GM12878 (cell line): ENCODE measurements around the gene NIBAN1. TPM values are rescaled to one million over a fixed set of nuclear protein-coding genes. Genes with fewer than 3 reads are reported as not detected.

Experiments used
- ATAC-seq: fragments of 200-7000 bp; cut with Tn5 transposase; 3 replicates; pipeline ENCODE4 v1.9.1; 2020; ENCODE audit warnings: mild to moderate bottlenecking, moderate library complexity
- BruUV-seq: library from RNA; stranded (reverse); fragments of 400-500 nt; replicated peaks from 2 replicates; lab custom pipeline; 2021; lab: Mats Ljungman, UMichigan
- CTCF ChIA-PET: fragments of 300-600 bp; sonication (Branson Sonifier 250); formaldehyde crosslinking; extraction: SDS; loops from one replicate; lab custom pipeline; 2021; ENCODE audit warnings: inconsistent platforms; lab: Yijun Ruan, JAX
- POLR2A ChIA-PET: fragments of 350-600 bp; formaldehyde crosslinking; extraction: SDS; loops from one replicate; lab custom pipeline; 2021; ENCODE audit warnings: inconsistent platforms; lab: Charles Lee
- RAD21 ChIA-PET: fragments of 300-600 bp; sonication (Branson Sonifier 250); formaldehyde crosslinking; loops from one replicate; lab custom pipeline; 2023; ENCODE audit warnings: antibody characterized with exemption; ENCODE audit not compliant: unreplicated experiment; lab: Charles Lee
- SMC1A ChIA-PET: fragments of 300-600 bp; sonication (Branson Sonifier 250); formaldehyde crosslinking; loops from one replicate; lab custom pipeline; 2023; ENCODE audit not compliant: unreplicated experiment, uncharacterized antibody; lab: Charles Lee
- DNase-seq: peaks from one replicate; pipeline ENCODE4 v3.0.0-alpha.2; 2011; ENCODE audit warnings: low read depth, low spot score
- FAIRE-seq: peaks from 3 replicates; lab custom pipeline; 2011; peaks lifted over from hg19 to GRCh38; lab: Jason Lieb, UNC
- H2AFZ ChIP-seq: 2 replicates; pipeline ENCODE4 v1.6.0; 2011; ENCODE audit warnings: low read depth, low read length, control low read depth; ENCODE audit not compliant: control insufficient read depth
- H3K27ac ChIP-seq: 2 replicates; pipeline ENCODE4 v1.5.1; 2011; ENCODE audit warnings: control low read depth; ENCODE audit not compliant: control insufficient read depth, insufficient read depth
- H3K27me3 ChIP-seq, 2 experiments: replicated peaks in 1 of 2; 2 replicates each; pipeline versions ENCODE4 v1.6.0 to v1.6.1; 2011; ENCODE audit warnings: low read length in 1 of 2; ENCODE audit not compliant: control insufficient read depth in 2 of 2, insufficient read depth in 2 of 2
- H3K36me3 ChIP-seq, 2 experiments: 2 replicates each; pipeline ENCODE4 v1.5.1; 2011; ENCODE audit warnings: low read length in 1 of 2; ENCODE audit not compliant: control insufficient read depth in 2 of 2, insufficient read depth in 2 of 2
- H3K4me1 ChIP-seq: 2 replicates; pipeline ENCODE4 v1.6.1; 2011; ENCODE audit warnings: mild to moderate bottlenecking, low read length, moderate library complexity, mixed read lengths; ENCODE audit not compliant: control insufficient read depth, insufficient read depth
- H3K4me2 ChIP-seq: 2 replicates; pipeline ENCODE4 v1.6.0; 2011; ENCODE audit warnings: control low read depth; ENCODE audit not compliant: control insufficient read depth, insufficient read depth
- H3K4me3 ChIP-seq: fragments of 200-600 bp; sonication (generic); 2 replicates; pipeline ENCODE4 v1.5.1; 2016
- H3K79me2 ChIP-seq: 2 replicates; pipeline ENCODE4 v1.6.0; 2011; ENCODE audit warnings: low read length; ENCODE audit not compliant: control insufficient read depth, insufficient read depth
- H3K9ac ChIP-seq: 2 replicates; pipeline ENCODE4 v1.8.0; 2011; ENCODE audit warnings: low read length, control low read depth, mixed read lengths; ENCODE audit not compliant: control insufficient read depth, insufficient read depth
- H3K9me3 ChIP-seq: replicated peaks from 3 replicates; pipeline ENCODE4 v1.5.1; 2011; ENCODE audit warnings: mild to moderate bottlenecking, low read length; ENCODE audit not compliant: control insufficient read depth, insufficient read depth
- H4K20me1 ChIP-seq: 2 replicates; pipeline ENCODE4 v1.6.0; 2011; ENCODE audit not compliant: control insufficient read depth, insufficient read depth
- ASH2L ChIP-seq: fragments of 300-600, 200-600 bp; sonication (generic); IDR thresholded peaks from 2 replicates; pipeline ENCODE4 v1.6.1; 2017; ENCODE audit warnings: low read depth, mild to moderate bottlenecking, borderline replicate concordance
- BACH1 ChIP-seq: fragments of 450-650 bp; IDR thresholded peaks from 2 replicates; pipeline ENCODE4 v1.6.1; 2017; ENCODE audit warnings: mild to moderate bottlenecking, borderline replicate concordance
- IRF4 ChIP-seq: IDR thresholded peaks from 2 replicates; pipeline ENCODE4 v1.6.1; 2011; ENCODE audit warnings: low read depth, low read length
- KAT2A ChIP-seq: conservative IDR thresholded peaks from 2 replicates; pipeline ENCODE4 v1.6.1; 2011; ENCODE audit warnings: low read depth, low read length; ENCODE audit not compliant: control insufficient read depth
- MYC ChIP-seq: IDR thresholded peaks from 2 replicates; pipeline ENCODE4 v1.6.1; 2011; ENCODE audit warnings: mild to moderate bottlenecking, low read length, moderate library complexity, inconsistent platforms; ENCODE audit not compliant: insufficient read depth, insufficient replicate concordance, insufficient read length, severe bottlenecking
- PAX5 ChIP-seq: IDR thresholded peaks from 2 replicates; pipeline ENCODE4 v1.6.1; 2011; ENCODE audit warnings: low read depth, low read length, borderline replicate concordance
- PAX8 ChIP-seq: fragments of 450-650 bp; IDR thresholded peaks from 2 replicates; pipeline ENCODE4 v1.6.1; 2017; ENCODE audit warnings: mild to moderate bottlenecking, moderate library complexity
- RAD21 ChIP-seq: IDR thresholded peaks from 2 replicates; pipeline ENCODE4 v1.6.1; 2011; ENCODE audit warnings: mild to moderate bottlenecking, low read depth, low read length, moderate library complexity; ENCODE audit not compliant: insufficient read depth
- SPI1 ChIP-seq: IDR thresholded peaks from 2 replicates; pipeline ENCODE4 v1.6.1; 2011; ENCODE audit warnings: low read depth, mild to moderate bottlenecking, low read length, moderate library complexity, borderline replicate concordance; ENCODE audit not compliant: insufficient read depth
- SUPT20H ChIP-seq: IDR thresholded peaks from 2 replicates; pipeline ENCODE4 v1.6.1; 2011; ENCODE audit warnings: low read depth, mild to moderate bottlenecking, low read length, moderate library complexity, borderline replicate concordance; ENCODE audit not compliant: control insufficient read depth
- TARDBP ChIP-seq: IDR thresholded peaks from 2 replicates; pipeline ENCODE4 v1.6.1; 2016; ENCODE audit warnings: borderline replicate concordance
- TCF12 ChIP-seq: IDR thresholded peaks from 2 replicates; pipeline ENCODE4 v1.6.1; 2011; ENCODE audit warnings: low read depth, mild to moderate bottlenecking, low read length
- YY1 ChIP-seq: IDR thresholded peaks from 2 replicates; pipeline ENCODE4 v1.6.1; 2011; ENCODE audit warnings: low read depth, mild to moderate bottlenecking, low read length
- ZBTB4 ChIP-seq: fragments of 450-650 bp; formaldehyde crosslinking; IDR thresholded peaks from 2 replicates; pipeline ENCODE4 v1.4.0; 2022; ENCODE audit warnings: mild to moderate bottlenecking, moderate library complexity
- WGBS: methylation state at CpG from one replicate; pipeline ENCODE4 v1.1.6; 2016; ENCODE audit warnings: low lambda C conversion rate; ENCODE audit not compliant: insufficient replicate concordance, insufficient coverage; ENCODE audit errors: missing lambda C conversion rate; 5-methylcytosine and 5-hydroxymethylcytosine counted together
- in situ Hi-C: fragments of 300-500 bp; cut with MboI; formaldehyde crosslinking; loops from 9 replicates; pipeline ENCODE4 v1.14.3; 2018; ENCODE audit warnings: mixed read lengths
- intact Hi-C: fragments of 100-400 bp; cut with micrococcal nuclease; formaldehyde crosslinking; loops from one replicate; pipeline ENCODE4 v1.14.2; 2022; ENCODE audit not compliant: unreplicated experiment
- polyA plus RNA-seq, 11 experiments: library from polyadenylated mRNA; depleted of rRNA in 4 of 11; unstranded in 6 of 11; stranded (reverse) in 5 of 11; fragments of >200 nt; fragmentation: Nextera tagmentation in 4 of 11; fragmentation: Illumina TruSeq in 1 of 11; extraction: Ambion mirVana in 4 of 11; extraction: Trizol in 1 of 11; gene quantifications; 1 replicate in 1 of 11; 2 replicates in 10 of 11; pipeline versions ENCODE4 v1.2.1 to v1.2.3, GENCODE V29; 2011 to 2016; ENCODE audit warnings: inconsistent platforms in 2 of 11, missing spikeins in 2 of 11, low read depth in 1 of 11
- total RNA-seq, 4 experiments: library from RNA; depleted of rRNA in 3 of 4; stranded (reverse); fragments of >200 nt in 3 of 4; fragmentation: Illumina TruSeq in 1 of 4; extraction: Trizol in 1 of 4; gene quantifications; 2 replicates each; pipeline versions ENCODE4 v1.2.1 to v1.2.3, GENCODE V29; 2013 to 2021
- TF ChIP-seq, protein P1 (sequence below), 3 experiments: IDR thresholded peaks in 2 of 3; conservative IDR thresholded peaks in 1 of 3; 2 replicates each; pipeline ENCODE4 v1.5.1; 2011; ENCODE audit warnings: low read depth in 3 of 3, low read length in 3 of 3, mild to moderate bottlenecking in 3 of 3, control low read depth in 2 of 3, moderate library complexity in 2 of 3, inconsistent platforms in 1 of 3, mixed read lengths in 1 of 3; ENCODE audit not compliant: control insufficient read depth in 2 of 3, insufficient read depth in 1 of 3; ENCODE audit errors: extremely low read depth in 1 of 3

NIBAN1 gene
- total and polyA plus RNA-seq, 10 of the 15 experiments (the other 5 are each of a cell fraction or from before 2014, with no cell fraction given) = 11.2 to 67.8 (median 44.3) TPM

- TF ChIP-seq, protein P1, sequence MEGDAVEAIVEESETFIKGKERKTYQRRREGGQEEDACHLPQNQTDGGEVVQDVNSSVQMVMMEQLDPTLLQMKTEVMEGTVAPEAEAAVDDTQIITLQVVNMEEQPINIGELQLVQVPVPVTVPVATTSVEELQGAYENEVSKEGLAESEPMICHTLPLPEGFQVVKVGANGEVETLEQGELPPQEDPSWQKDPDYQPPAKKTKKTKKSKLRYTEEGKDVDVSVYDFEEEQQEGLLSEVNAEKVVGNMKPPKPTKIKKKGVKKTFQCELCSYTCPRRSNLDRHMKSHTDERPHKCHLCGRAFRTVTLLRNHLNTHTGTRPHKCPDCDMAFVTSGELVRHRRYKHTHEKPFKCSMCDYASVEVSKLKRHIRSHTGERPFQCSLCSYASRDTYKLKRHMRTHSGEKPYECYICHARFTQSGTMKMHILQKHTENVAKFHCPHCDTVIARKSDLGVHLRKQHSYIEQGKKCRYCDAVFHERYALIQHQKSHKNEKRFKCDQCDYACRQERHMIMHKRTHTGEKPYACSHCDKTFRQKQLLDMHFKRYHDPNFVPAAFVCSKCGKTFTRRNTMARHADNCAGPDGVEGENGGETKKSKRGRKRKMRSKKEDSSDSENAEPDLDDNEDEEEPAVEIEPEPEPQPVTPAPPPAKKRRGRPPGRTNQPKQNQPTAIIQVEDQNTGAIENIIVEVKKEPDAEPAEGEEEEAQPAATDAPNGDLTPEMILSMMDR (IDR thresholded peaks at IDR 0.05 in 2 of 3, conservative IDR thresholded peaks at IDR 0.05 in 1 of 3; ENCODE audit: control insufficient read depth in 2 of 3, extremely low read depth in 1 of 3, insufficient read depth in 1 of 3, low read depth in 3 of 3, low read length in 3 of 3) = no peak
- TF ChIP-seq TCF12 (no peak), YY1 (no peak), PAX8 (no peak), TARDBP (no peak), PAX5 (no peak), ASH2L (no peak), SPI1 (no peak)
Observed at GRCh38 chr1:184994301-184994700, 20.0 kb upstream of the NIBAN1 start (continued).

GRCh38 chr1:184992271-184992670 is 18.0 kb upstream of the NIBAN1 start:
- Histone ChIP-seq H3K9ac (no peak overlapping the region), H2AFZ (no peak overlapping the region), H3K27me3 (no peaks in the 10 kb centered on the region; a peak in 1 of 4 replicates), H3K4me1 (no peaks in the 10 kb centered on the region), H3K9me3 (no peaks in the 10 kb centered on the region; the same call in 2 of the 3 replicates), H3K4me3 (no peak overlapping the region), H3K27ac (no peak overlapping the region), H4K20me1 (no peaks in the 10 kb centered on the region), H3K4me2 (no peak overlapping the region), H3K36me3 (no peaks in the 10 kb centered on the region), H3K79me2 (no peaks in the 10 kb centered on the region)
- ChIA-PET RAD21 (no interaction called here), CTCF (interaction anchor here (0.6 to 1.5 kb wide), 3 partner anchors 10 to 178 kb away, joined by 3 to 5 read pairs (median 4); no protein-coding TSS in a partner anchor), SMC1A (interaction anchor here (1.0 to 2.0 kb wide), 4 partner anchors 9 to 237 kb away, joined by 3 to 5 read pairs (median 4); no protein-coding TSS in a partner anchor), POLR2A (no interaction called here)
- in situ Hi-C loops (no loop called here), intact Hi-C loops (no loop called here)
- DNase-seq (no peak), FAIRE-seq (no peak), ATAC-seq (no peak)
- 78% methylated on average over 3 of the region's 3 CpGs for WGBS
- BruUV-seq = no TSS peak
- TF ChIP-seq ASH2L (no peak), ZBTB4 (CRISPR knock-in tag) (no peak), KAT2A (no peak), RAD21 (no peak), IRF4 (no peak), MYC (no peak), SUPT20H (no peak), BACH1 (no peak)
- TF ChIP-seq, protein P1 (IDR thresholded peaks at IDR 0.05 in 2 of 3, conservative IDR thresholded peaks at IDR 0.05 in 1 of 3; ENCODE audit: control insufficient read depth in 2 of 3, extremely low read depth in 1 of 3, insufficient read depth in 1 of 3, low read depth in 3 of 3, low read length in 3 of 3) = no peak
